ENCODE measurements around the gene ZIC4.

DNA sequence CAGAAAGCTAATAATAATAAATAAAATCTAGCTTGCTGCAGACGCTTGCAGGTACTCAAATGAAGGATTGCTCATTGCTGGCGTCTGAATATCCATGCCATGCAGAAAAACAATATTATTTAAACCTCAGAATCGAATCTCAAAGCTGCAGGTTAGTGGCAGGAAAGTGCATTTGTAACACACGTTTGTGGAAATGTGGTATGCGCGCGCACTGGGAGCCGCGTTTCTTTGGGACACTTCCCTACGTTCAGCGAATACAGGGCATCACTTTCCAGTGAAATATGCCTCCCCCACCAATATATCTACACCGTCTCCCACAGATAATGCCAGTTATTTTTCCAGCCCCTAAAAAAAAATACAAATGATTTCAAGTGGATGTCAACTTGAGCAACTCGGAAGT, 37.1 kb downstream of the ZIC4 start:
- TF ChIP-seq, protein P1, sequence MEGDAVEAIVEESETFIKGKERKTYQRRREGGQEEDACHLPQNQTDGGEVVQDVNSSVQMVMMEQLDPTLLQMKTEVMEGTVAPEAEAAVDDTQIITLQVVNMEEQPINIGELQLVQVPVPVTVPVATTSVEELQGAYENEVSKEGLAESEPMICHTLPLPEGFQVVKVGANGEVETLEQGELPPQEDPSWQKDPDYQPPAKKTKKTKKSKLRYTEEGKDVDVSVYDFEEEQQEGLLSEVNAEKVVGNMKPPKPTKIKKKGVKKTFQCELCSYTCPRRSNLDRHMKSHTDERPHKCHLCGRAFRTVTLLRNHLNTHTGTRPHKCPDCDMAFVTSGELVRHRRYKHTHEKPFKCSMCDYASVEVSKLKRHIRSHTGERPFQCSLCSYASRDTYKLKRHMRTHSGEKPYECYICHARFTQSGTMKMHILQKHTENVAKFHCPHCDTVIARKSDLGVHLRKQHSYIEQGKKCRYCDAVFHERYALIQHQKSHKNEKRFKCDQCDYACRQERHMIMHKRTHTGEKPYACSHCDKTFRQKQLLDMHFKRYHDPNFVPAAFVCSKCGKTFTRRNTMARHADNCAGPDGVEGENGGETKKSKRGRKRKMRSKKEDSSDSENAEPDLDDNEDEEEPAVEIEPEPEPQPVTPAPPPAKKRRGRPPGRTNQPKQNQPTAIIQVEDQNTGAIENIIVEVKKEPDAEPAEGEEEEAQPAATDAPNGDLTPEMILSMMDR (IDR thresholded peaks at IDR 0.05), result no peak
- TF ChIP-seq POLR2A (IDR thresholded peaks at IDR 0.05), result no peak

All from heart left ventricle (tissue), 13 donors.